HepG2 (cell line): ENCODE results near the gene TLL2. TPM values are rescaled to one million over a fixed set of nuclear protein-coding genes. Genes with fewer than 3 reads are reported as not detected.
A peak's percentile ranks its signal among the peaks of the same experiment; 100 is the strongest.

Experiments used
- HNRNPUL1 ChIP-seq: fragments of 200-400 bp; formaldehyde crosslinking; IDR thresholded peaks from 2 replicates; pipeline ENCODE4 v1.6.1; 2017; ENCODE audit warnings: low read depth, mild to moderate bottlenecking, low read length, moderate library complexity
- PHF5A ChIP-seq: IDR thresholded peaks from one replicate; pipeline ENCODE4 v1.6.1; 2018; ENCODE audit warnings: low read depth, missing genetic modification reagents; ENCODE audit not compliant: unreplicated experiment
- POLR2AphosphoS2 ChIP-seq: IDR thresholded peaks from 2 replicates; pipeline ENCODE4 v1.6.1; 2011; ENCODE audit warnings: low read depth, low read length, improper control_type of control experiment
- PPARG ChIP-seq: conservative IDR thresholded peaks from 2 replicates; pipeline ENCODE4 v1.6.1; 2016; ENCODE audit warnings: missing biosample characterization, missing genetic modification reagents
- RBFOX2 ChIP-seq: fragments of 200-400 bp; formaldehyde crosslinking; IDR thresholded peaks from 2 replicates; pipeline ENCODE4 v1.6.1; 2017; ENCODE audit warnings: low read depth, mild to moderate bottlenecking, low read length
- THRA ChIP-seq: sonication (generic); formaldehyde crosslinking; IDR thresholded peaks from 2 replicates; pipeline ENCODE4 v1.4.0; 2020; ENCODE audit warnings: missing genetic modification reagents, borderline replicate concordance
- ZBTB26 ChIP-seq: IDR thresholded peaks from 2 replicates; pipeline ENCODE4 v1.6.1; 2016; ENCODE audit warnings: missing compliant biosample characterization, missing genetic modification reagents, borderline replicate concordance
- ZNF121 ChIP-seq: sonication (generic); formaldehyde crosslinking; IDR thresholded peaks from 2 replicates; pipeline ENCODE4 v1.5.0; 2020; ENCODE audit warnings: mild to moderate bottlenecking, missing genetic modification reagents
- ZNF225 ChIP-seq: sonication (generic); formaldehyde crosslinking; IDR thresholded peaks from 2 replicates; pipeline ENCODE4 v1.4.0; 2020; ENCODE audit warnings: mild to moderate bottlenecking, missing genetic modification reagents
- ZNF33B ChIP-seq: sonication (generic); formaldehyde crosslinking; IDR thresholded peaks from 2 replicates; pipeline ENCODE4 v1.5.1; 2020; ENCODE audit warnings: mild to moderate bottlenecking, missing genetic modification reagents
- ZNF383 ChIP-seq: sonication (generic); formaldehyde crosslinking; IDR thresholded peaks from 2 replicates; pipeline ENCODE4 v1.4.0; 2020; ENCODE audit warnings: missing genetic modification reagents, mild to moderate bottlenecking, borderline replicate concordance
- ZNF407 ChIP-seq: sonication (generic); formaldehyde crosslinking; IDR thresholded peaks from one replicate; pipeline ENCODE4 v1.5.1; 2020; ENCODE audit warnings: mild to moderate bottlenecking, missing genetic modification reagents; ENCODE audit errors: not compliant biosample characterization
- ZNF567 ChIP-seq: sonication (generic); formaldehyde crosslinking; IDR thresholded peaks from 2 replicates; pipeline ENCODE4 v1.8.1; 2023; ENCODE audit warnings: mild to moderate bottlenecking, missing genetic modification reagents, borderline replicate concordance
- ZNF724P ChIP-seq: sonication (generic); formaldehyde crosslinking; IDR thresholded peaks from 2 replicates; pipeline ENCODE4 v1.8.0; 2022; ENCODE audit warnings: missing genetic modification reagents, borderline replicate concordance
- ZNF770 ChIP-seq: sonication (generic); formaldehyde crosslinking; IDR thresholded peaks from 2 replicates; pipeline ENCODE4 v1.5.0; 2020; ENCODE audit warnings: mild to moderate bottlenecking, missing genetic modification reagents
- ZNF878 ChIP-seq: sonication (generic); formaldehyde crosslinking; IDR thresholded peaks from 2 replicates; pipeline ENCODE4 v1.8.1; 2023; ENCODE audit warnings: mild to moderate bottlenecking, missing genetic modification reagents, moderate library complexity
- polyA plus RNA-seq, 8 experiments: library from polyadenylated mRNA; depleted of rRNA in 3 of 8; stranded (reverse) in 7 of 8; unstranded in 1 of 8; fragments of >200 nt; fragmentation: Illumina TruSeq in 4 of 8; extraction: Trizol in 4 of 8; gene quantifications; 2 replicates each; pipeline versions ENCODE4 v1.2.1 to v1.2.3, GENCODE V29; 2011 to 2016; ENCODE audit warnings: low read depth in 4 of 8, missing spikeins in 1 of 8, mixed read lengths in 1 of 8; ENCODE audit not compliant: insufficient read depth in 1 of 8
- total RNA-seq, 5 experiments: library from RNA; depleted of rRNA; stranded (reverse); fragments of >200 nt; fragmentation: Illumina TruSeq; extraction: Trizol; gene quantifications; 2 replicates each; pipeline ENCODE4 v1.2.3, GENCODE V29; 2016; ENCODE audit warnings: low read depth in 1 of 5

Gene TLL2
- total and polyA plus RNA-seq, 2 of the 13 experiments (the other 11 are each of a cell fraction or from before 2014, with no cell fraction given) = 0.09 TPM; not detected in 1

- TF ChIP-seq ZNF770 (CRISPR knock-in tag) = no peak
- TF ChIP-seq ZNF407 = no peak
- no peak for TF ChIP-seq POLR2AphosphoS2
- no peak for TF ChIP-seq THRA (CRISPR knock-in tag)
- TF ChIP-seq ZNF724P (CRISPR knock-in tag) = no peak
- TF ChIP-seq HNRNPUL1 = no peak
- TF ChIP-seq ZNF567 (CRISPR knock-in tag) = no peak
- no peak for TF ChIP-seq ZBTB26
- TF ChIP-seq PHF5A (CRISPR knock-in tag) = no peak
- 0 out of 2 replicates have a peak, but pooled peaks have one; percentile 21 for TF ChIP-seq PPARG (CRISPR knock-in tag)
- no peak for TF ChIP-seq ZNF33B (CRISPR knock-in tag)
- no peak for TF ChIP-seq ZNF878 (CRISPR knock-in tag)
- TF ChIP-seq ZNF383 (CRISPR knock-in tag) = no peak
- TF ChIP-seq ZNF121 (CRISPR knock-in tag) = no peak
- TF ChIP-seq ZNF225 (CRISPR knock-in tag) = no peak
- TF ChIP-seq RBFOX2 = no peak
Observed at GRCh38 chr10:96374985-96375830, 138.5 kb downstream of the TLL2 start (continued).
